ENCODE measurements around the gene TNFAIP8. TPM values are rescaled to one million over a fixed set of nuclear protein-coding genes. Genes with fewer than 3 reads are reported as not detected.

The TNFAIP8 gene
- total and polyA plus RNA-seq, 2 of the 13 experiments (the other 11 are each of a cell fraction or from before 2014, with no cell fraction given): 6.4 to 11.2 TPM

DNA sequence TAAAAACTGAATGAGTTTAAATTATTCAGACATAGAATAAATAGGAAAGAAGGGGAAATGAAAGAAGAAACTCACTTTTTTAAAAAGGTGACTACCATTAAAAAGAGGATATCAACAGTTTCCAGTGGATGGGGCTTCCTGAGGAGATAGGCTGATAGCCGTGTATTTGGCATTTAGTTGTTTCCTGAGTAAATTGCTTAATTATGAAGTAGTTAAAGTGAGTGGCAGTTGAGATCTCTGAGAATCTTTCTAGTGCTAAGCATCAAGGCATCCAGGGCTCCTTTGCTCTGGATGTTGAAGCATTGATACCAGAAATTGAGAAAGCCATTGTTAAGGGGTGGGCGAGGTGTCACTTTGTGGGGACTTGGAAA, 2.7 kb downstream of the TNFAIP8 start:
- Histone ChIP-seq H3K27ac (ENCODE audit: extremely low read length, insufficient read depth, low read length) (no peak overlapping the region), H2AFZ (ENCODE audit: low read length) (no peak overlapping the region), H3K9ac (ENCODE audit: insufficient read depth, low read depth, low read length) (no peak overlapping the region), H3K27me3 (ENCODE audit: control insufficient read depth in 1 of 2, insufficient read depth in 2 of 2, low read length in 2 of 2) (no peaks in the 10 kb centered on the region), H3K9me3 (ENCODE audit: low read length) (no peaks in the 10 kb centered on the region), H3K4me2 (ENCODE audit: low read depth, low read length) (no peak overlapping the region), H3K4me3 (replicated peaks in 1 of 3; ENCODE audit: insufficient read depth in 1 of 3, low read depth in 2 of 3, low read length in 3 of 3) (no peak overlapping the region), H3K36me3 (replicated peaks in 1 of 2; ENCODE audit: control insufficient read depth in 1 of 2, insufficient read depth in 2 of 2, low read length in 2 of 2) (no peaks in the 10 kb centered on the region), H3K4me1 (ENCODE audit: insufficient read depth, low read length) (peaks cover 20% of the 10 kb centered on the region), H3K79me2 (ENCODE audit: insufficient read depth, low read length) (no peaks in the 10 kb centered on the region), H4K20me1 (ENCODE audit: insufficient read depth, low read length) (no peaks in the 10 kb centered on the region)
- no peak for FAIRE-seq
- intact Hi-C loops (cut with micrococcal nuclease; ENCODE audit: unreplicated experiment): no loop called here
- POLR2A ChIA-PET: no interaction called here
- in situ Hi-C loops (cut with HindIII; ENCODE audit: extremely low pct_ligation_motif_present, low pct_unique_long_range_greater_than_20kb): no loop called here
- BruUV-seq (replicated peaks): no TSS peak
- 90% methylated on average over 2 of the region's 2 CpGs for WGBS (ENCODE audit: low lambda C conversion rate)
- TF ChIP-seq, protein P1, sequence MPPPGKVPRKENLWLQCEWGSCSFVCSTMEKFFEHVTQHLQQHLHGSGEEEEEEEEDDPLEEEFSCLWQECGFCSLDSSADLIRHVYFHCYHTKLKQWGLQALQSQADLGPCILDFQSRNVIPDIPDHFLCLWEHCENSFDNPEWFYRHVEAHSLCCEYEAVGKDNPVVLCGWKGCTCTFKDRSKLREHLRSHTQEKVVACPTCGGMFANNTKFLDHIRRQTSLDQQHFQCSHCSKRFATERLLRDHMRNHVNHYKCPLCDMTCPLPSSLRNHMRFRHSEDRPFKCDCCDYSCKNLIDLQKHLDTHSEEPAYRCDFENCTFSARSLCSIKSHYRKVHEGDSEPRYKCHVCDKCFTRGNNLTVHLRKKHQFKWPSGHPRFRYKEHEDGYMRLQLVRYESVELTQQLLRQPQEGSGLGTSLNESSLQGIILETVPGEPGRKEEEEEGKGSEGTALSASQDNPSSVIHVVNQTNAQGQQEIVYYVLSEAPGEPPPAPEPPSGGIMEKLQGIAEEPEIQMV (CRISPR knock-in tag; IDR thresholded peaks at IDR 0.05; ENCODE audit: low read depth): no peak
- DNase-seq (ENCODE audit: low spot score): no peak
- CTCF ChIA-PET (ENCODE audit: low intra/inter-chr PET ratio, low total read pairs): no interaction called here
- ATAC-seq: no peak

DNA sequence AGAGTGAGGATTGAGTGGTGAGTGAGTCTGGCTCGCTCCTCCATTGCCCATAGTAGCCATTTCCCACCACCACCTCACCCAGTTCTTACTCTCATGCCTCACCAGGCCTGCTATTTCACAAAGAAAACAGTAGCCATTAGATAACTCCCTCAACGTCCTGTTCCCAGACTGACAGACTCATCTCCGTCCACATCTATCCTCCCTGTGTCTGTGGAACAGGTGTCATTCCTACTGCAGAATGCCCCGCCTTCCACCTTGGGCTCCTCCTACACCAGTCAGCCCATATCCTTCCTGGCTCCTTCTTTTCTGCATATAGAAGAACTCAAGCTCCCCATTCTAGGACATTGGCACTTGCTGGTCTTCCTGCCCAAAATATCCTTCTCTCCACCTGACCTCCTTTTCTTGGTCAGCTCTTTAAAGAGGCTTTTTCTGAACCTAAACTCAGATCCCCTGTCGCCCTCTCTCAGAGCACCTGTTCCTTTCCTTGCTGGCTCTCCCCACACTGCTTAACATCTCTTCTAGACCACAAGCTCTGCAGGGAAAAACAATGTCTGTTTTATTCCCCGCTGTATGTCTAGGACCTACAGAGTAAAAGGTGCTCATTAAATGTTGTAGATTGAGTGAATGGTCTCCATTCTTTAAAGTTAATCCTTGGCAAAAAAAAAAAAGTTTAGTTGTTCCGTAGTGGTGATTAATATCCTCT, 3.2 kb downstream of the TNFAIP8 start:
- ATAC-seq: no peak
- no peaks in the 10 kb centered on the region for H3K9me3 ChIP-seq (ENCODE audit: low read length)

More for the DNA sequence above, 3.2 kb downstream of the TNFAIP8 start:
- in situ Hi-C loops (cut with HindIII; ENCODE audit: extremely low pct_ligation_motif_present, low pct_unique_long_range_greater_than_20kb) (no loop called here), intact Hi-C loops (cut with micrococcal nuclease; ENCODE audit: unreplicated experiment) (no loop called here)
- Histone ChIP-seq H3K79me2 (ENCODE audit: insufficient read depth, low read length) (no peaks in the 10 kb centered on the region), H3K4me1 (ENCODE audit: insufficient read depth, low read length) (peaks cover 20% of the 10 kb centered on the region), H3K27ac (ENCODE audit: extremely low read length, insufficient read depth, low read length) (no peak overlapping the region), H3K36me3 (replicated peaks in 1 of 2; ENCODE audit: control insufficient read depth in 1 of 2, insufficient read depth in 2 of 2, low read length in 2 of 2) (no peaks in the 10 kb centered on the region), H3K27me3 (ENCODE audit: control insufficient read depth in 1 of 2, insufficient read depth in 2 of 2, low read length in 2 of 2) (no peaks in the 10 kb centered on the region), H3K4me2 (ENCODE audit: low read depth, low read length) (no peak overlapping the region), H2AFZ (ENCODE audit: low read length) (no peak overlapping the region), H3K4me3 (replicated peaks in 1 of 3; ENCODE audit: insufficient read depth in 1 of 3, low read depth in 2 of 3, low read length in 3 of 3) (no peak overlapping the region), H3K9ac (ENCODE audit: insufficient read depth, low read depth, low read length) (no peak overlapping the region), H4K20me1 (ENCODE audit: insufficient read depth, low read length) (no peaks in the 10 kb centered on the region)
- TF ChIP-seq ATM (IDR thresholded peaks at IDR 0.05; ENCODE audit: borderline replicate concordance): no peak
- no peak for TF ChIP-seq SP5 (CRISPR knock-in tag; IDR thresholded peaks at IDR 0.05; ENCODE audit: borderline replicate concordance, low read depth)
- no peak for TF ChIP-seq ZNF720 (CRISPR knock-in tag; IDR thresholded peaks at IDR 0.05)
- TF ChIP-seq, protein P2, sequence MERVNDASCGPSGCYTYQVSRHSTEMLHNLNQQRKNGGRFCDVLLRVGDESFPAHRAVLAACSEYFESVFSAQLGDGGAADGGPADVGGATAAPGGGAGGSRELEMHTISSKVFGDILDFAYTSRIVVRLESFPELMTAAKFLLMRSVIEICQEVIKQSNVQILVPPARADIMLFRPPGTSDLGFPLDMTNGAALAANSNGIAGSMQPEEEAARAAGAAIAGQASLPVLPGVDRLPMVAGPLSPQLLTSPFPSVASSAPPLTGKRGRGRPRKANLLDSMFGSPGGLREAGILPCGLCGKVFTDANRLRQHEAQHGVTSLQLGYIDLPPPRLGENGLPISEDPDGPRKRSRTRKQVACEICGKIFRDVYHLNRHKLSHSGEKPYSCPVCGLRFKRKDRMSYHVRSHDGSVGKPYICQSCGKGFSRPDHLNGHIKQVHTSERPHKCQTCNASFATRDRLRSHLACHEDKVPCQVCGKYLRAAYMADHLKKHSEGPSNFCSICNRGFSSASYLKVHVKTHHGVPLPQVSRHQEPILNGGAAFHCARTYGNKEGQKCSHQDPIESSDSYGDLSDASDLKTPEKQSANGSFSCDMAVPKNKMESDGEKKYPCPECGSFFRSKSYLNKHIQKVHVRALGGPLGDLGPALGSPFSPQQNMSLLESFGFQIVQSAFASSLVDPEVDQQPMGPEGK (CRISPR knock-in tag; IDR thresholded peaks at IDR 0.05): no peak
- no peak for TF ChIP-seq IRX3 (CRISPR knock-in tag; IDR thresholded peaks at IDR 0.05; ENCODE audit: borderline replicate concordance, low read depth)
- no peak for TF ChIP-seq NR2F1 (CRISPR knock-in tag; IDR thresholded peaks at IDR 0.05)
- no TSS peak for BruUV-seq (replicated peaks)
- no peak for FAIRE-seq
- CTCF ChIA-PET (ENCODE audit: low intra/inter-chr PET ratio, low total read pairs): no interaction called here
- POLR2A ChIA-PET: no interaction called here
- 92% methylated on average over 7 of the region's 7 CpGs for WGBS (ENCODE audit: low lambda C conversion rate)
- DNase-seq (ENCODE audit: low spot score): no peak

Data from HepG2 (cell line).